Activated T-cell treated with anti-CD3 and anti-CD28 coated beads for 48 hours (primary cell): ENCODE data around the gene SV2C.

Source experiments
- DNase-seq: peaks from one replicate; pipeline ENCODE4 v3.0.0-alpha.2; 2020; ENCODE audit warnings: low read depth

Gene SV2C

DNA sequence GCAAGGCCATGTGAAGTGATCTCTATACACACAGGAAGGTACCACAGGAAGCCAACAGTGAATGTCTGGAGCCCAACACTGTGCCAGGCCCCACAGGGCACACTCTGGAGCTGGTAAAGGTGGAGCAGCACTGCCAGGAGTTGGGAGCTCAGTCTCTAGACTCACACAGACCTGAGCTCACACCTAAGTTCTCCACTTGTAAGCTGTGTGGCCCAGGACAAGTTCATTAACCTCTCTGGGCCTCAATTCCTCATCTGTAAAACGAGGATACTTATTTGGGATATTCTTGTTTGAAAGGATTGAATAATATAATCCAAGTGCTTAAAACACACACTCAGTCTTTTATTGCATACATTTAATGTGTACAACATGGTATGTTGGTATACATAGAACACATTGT is 259.3 kb downstream of the SV2C start:
- no peak for DNase-seq

DNA sequence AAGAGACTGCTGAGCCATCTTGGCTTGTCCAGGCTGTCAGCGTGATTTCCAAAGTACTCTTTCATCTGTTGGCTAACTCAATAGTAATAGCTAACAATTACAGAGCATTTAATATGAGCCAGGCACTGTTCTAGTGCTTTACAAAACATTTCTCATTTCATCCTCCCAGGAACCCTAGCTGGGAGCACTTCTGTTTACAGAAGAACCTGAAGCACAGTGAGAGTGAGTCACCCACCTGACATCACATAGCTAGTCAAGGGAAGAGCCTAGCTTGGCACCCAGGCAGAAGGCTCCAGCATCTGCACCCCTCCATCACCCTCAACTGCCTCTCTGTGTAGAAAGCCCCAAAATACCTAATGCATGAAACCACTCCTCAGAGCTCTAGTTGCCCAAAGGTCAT is 262.4 kb downstream of the SV2C start:
- DNase-seq, result no peak

DNA sequence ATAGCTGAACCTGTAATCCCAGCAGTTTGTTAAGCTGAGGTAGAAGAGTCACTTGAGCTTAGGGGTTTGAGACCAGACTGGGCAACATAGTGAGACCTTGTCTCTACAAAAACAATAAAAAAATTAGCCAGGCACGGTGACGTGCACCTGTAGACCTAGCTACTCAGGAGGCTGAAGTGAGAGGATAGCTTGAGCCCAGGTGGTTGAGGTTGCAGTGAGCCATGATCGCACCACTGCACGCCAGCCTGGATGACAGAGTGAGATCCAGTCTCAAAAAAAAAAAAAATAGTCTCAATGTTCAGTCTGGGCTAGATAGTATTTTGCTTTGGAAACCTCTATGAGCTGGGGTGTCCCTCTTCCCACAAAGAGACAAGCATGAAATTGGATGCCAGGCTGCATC is 268.0 kb downstream of the SV2C start:
- DNase-seq, result no peak

DNA sequence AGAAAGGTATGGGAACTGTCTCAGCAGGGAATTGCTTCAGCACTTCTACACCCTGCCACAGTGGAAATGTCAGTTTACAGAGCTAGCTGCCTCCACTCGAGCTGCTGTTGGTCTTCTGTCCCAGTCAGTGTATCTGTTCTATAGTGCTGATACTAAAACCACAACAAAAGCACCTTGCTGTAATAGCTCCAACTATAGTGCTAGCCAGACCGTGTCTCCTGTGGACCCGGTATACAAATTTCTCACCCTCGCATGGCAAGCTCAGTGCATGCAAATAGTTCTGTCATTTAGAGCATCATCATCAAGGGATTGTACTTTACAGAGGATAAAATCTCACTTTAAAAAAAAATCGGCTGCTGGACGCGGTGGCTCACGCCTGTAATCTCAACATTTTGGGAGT is 268.4 kb downstream of the SV2C start:
- no peak for DNase-seq

DNA sequence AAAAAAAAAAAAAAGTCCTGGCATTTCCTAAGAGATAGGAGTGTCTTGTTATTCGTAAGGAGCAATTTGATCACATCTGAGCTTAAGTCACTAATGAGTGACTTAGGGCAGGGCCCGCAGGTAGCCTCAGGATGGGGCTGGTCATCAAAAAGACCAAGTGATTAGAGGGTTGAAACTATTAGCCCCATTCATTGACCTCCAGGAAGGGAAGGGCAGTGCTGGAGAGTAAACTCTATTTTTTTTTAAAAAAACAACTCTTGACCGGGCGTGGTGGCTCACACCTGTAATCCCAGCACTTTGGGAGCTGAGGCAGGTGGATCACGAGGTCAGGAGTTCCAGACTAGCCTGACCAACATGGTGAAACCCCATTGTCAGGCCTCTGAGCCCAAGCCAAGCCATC is 273.7 kb downstream of the SV2C start:
- no peak for DNase-seq

DNA sequence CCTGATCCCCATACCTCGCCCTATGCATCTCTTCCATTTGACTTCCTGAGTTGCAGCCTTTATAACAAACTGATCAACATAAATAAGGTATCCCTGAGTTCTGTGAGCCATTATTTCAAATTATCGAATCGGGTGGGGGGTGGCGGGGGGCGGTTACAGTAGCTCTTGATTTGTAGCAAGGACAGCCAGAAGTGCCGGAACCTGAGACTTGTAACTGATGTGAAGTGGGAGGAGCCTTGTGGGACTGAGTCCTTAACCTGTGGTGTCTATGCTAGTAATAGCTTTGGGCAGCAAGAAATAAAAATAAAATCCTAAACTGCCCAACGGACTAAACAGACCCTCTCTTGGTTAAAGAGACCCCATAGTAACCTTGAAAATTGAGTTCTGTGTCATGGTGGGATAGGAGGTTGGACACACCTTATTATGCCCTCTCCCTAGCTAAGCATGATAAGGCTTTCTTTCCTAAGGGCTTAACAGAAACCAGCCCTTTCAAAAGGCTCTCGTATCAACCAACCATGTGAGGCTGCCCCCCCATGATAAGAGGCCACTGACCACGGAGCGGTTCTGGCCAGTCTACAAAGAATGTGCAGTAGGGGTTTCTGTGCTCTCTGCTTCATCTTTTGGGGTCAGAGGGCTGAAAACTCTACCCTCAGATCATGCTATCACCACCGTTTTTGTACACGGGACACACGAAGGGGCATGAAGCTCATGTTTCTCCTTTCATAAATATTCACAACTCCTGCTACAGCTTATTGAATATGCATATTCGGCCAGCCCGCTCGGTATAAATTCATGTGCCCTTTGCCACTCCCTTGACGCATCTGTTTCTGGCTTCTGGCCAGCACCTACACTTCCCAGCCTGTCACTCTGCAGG is 280.4 kb downstream of the SV2C start:
- no peak for DNase-seq

DNA sequence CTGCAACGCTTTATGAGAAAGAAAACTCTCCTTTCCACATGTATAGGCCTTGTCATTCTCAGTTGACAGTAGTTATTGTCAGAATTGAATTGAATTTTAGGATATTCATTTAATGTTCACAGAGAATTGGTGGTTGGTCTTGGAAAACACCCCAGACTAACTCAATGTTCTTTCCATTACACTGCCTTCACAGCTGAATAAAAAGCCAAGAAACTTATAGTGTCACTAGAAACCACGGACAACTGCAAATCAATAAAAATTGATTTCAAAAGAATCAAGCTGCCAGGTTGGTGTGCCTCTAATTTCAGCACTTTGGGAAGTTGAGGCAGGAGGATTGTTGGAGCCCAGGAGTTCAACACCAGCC is 281.0 kb downstream of the SV2C start:
- no peak for DNase-seq

DNA sequence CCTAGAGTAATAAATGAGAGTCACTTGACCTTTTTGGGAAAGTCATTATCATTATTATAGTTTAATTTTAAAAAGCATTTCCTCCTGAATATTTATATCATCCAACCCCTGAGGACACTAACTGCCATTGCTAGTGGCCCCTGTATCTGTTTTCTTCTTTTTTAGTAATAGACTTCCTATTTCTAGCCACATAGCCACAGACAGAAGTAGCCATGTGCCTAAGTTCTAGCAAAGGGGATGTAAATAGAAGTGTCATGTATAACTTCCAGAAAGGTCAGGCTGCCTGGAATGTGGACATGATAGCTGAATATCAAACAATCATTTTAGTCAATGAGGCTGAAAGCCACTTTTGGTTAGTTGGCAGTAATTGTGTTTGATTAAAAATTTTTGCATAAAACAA is 282.4 kb downstream of the SV2C start:
- no peak for DNase-seq

DNA sequence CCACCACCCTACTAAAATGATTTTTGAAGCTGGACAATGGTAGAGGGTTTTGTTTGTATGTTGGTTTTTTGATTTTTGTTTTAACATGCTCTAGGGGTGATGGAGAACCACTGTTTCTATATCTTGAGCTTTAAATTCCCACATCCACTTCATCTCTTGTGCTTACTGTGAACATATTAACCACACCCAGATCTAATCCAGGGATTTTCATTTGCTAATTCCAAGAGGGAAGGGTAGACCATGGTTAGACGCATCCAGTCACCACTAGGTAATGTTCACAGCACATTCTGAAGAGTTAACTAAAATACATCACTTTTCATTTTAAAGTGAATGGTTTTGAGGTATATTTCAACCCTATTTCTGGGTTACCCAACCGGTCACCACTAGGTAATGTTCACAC is 283.4 kb downstream of the SV2C start:
- no peak for DNase-seq

DNA sequence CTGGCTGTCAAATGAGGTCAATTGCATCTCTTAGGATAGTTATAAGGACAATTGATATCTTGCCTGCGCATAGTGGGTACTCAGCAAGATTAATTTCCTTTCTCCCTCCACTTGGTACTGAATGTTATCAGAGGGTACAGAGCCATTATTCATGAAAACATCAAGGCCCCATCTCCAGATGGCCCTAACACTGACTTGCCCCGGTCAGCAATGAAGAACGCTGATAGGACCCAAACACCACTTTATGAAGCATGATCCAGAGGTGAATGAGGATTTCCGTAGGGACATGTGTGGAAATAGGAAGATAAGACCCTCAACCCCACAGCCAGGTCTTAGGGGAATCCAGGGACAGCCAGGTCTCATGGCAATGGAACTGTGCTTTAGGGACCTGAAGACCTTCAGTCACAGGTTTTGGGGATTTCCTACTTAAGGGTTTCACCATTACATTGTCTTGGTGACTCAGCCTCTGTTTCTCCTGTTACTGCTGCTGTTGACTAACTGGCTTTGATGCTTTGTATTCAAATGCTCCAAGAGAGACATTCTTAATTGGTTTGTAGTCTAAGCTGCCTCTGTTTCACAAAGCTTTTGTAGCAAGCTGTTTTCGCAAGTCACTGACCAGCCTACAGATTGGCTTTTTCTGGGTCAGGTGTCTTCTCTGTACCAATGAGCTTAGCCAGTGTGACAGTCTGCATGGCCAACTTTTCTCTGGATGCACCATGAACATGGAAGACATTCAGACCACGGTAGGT is 284.6 kb downstream of the SV2C start:
- peak; percentile 5 for DNase-seq

DNA sequence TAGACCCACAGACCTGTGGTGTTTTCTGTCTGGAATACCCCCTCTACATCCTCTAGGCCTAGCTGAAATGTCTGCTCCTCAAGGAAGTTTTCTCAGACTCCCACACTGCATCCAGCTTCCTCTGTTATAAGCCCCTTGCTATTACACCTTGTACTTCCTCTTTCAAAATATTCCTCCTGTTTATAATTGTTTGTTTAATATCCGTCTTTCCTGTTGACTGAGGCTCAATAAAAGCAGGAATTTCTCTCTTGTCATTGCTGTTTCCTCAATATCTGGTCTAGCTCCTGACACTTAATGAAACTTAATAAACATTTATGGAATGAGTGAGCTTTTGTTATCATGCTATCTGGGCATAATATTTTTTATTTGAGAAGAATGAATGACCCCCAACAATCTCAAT is 285.8 kb downstream of the SV2C start:
- no peak for DNase-seq

DNA sequence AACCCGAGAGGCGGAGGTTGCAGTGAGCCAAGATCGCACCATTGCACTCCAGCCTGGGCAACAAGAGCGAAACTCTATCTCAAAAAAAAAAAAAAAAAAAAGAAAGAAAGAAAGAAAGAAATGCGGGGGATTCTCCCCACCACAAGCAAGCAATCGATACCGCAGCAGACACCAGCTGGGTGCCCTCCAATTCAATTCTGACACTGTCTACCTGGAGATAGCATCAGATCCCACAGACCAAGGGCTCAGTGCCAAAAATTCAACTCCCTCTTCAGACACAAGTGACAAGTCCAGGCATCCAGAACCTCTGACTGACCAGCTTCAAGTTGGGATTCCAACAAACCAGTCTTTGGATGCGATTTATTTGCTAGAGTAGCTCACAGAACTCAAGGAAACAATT is 286.5 kb downstream of the SV2C start:
- DNase-seq, result peak; percentile 21

DNA sequence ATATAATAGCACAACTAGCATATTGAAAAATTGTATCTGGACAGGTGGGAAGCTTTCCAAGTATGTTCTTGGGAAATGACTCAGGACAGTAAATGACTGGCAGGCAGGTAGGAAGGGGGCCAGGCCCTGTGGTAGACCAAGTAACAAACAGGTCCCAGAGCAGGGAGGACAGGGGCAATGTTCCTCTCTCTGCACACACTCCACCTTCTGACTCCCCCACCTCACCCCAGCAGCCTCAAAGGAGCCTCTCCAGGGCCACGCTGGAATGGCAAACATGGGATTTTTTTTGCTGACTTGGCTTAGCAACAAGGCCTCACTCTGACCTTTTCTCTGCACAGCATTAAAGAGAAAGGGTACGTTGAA is 288.8 kb downstream of the SV2C start:
- DNase-seq, result no peak

DNA sequence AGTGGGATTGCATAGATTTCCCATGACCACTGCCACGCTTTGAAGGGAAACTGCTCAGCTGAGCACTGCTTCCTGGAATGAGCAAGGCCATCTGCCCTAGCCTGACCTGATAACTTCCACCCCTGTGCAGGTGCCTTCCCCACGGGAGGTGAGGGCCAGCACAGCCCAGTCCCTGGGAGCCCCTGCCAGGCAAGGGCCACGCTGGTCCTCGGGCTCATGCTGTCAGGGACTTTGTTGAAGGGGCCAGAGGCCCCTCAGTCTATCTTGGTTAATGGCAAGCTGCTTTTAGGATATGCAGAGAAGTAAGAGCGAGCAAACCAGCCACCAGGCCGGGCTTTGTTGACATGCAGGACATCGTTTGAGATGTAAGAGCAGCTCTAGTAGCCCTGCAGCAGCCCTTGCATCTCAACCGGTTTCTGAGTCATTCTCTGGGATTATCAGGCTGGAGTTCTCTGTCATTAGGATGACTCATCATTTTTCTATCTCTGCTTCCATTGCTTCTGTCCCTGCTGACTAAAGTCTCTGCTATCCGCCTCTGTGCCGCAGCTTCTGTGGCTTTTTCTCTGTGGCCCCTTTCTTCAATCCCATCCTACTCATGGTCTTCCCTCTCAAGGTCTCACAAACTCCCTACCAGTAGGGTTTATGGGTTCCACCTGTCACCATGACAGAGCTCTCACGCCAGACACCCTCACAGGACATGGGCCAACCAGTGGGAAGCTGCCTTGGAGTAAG is 289.3 kb downstream of the SV2C start:
- DNase-seq, result no peak

DNA sequence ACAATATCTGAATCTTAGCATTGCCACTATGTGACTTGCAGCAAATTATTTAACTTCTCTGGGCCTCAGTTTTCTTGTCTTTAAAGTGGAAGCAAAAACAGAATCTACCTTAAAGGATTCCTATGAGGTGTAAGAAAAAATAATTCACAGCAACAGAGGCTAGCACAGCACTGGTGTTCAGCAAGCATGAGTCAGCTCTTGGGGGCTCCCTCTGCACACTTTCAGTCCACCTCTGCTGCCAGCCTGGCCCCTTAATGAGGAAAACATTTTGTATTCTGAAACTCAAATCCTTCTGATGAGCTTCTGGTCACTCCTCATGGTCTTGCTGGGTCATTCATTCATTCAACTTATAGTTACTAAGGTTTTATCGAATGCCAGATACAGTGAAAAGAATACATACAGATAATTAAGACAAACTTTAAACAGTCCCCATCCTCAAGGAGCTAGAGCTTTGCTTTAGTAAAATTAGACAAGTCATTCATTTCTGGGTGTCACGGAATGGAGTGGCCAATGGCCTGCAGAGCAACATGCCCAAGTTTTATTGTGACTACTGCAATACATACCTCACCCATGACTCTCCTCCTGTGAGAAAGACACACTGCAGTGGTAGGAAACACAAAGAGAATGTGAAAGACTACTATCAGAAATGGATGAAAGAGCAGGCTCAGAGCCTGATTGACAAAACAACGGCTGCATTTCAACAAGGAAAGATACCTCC is 293.1 kb downstream of the SV2C start:
- DNase-seq, result no peak

DNA sequence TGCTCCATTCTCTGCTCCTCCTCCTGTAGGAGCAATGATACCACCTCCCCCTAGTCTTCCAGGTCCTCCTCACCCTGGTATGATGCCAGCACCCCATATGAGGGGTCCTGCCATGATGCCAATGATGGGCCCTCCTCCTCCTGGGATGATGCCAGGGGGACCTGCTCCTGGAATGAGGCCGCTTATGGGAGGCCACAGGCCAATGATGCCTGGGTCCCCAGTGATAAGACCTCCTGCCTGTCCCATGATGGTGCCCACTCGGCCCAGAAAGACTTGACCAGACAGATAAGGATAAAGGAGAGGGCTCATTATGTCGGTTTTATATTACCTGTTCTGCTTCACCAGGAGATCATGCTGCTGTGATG is 293.7 kb downstream of the SV2C start:
- DNase-seq, result no peak

DNA sequence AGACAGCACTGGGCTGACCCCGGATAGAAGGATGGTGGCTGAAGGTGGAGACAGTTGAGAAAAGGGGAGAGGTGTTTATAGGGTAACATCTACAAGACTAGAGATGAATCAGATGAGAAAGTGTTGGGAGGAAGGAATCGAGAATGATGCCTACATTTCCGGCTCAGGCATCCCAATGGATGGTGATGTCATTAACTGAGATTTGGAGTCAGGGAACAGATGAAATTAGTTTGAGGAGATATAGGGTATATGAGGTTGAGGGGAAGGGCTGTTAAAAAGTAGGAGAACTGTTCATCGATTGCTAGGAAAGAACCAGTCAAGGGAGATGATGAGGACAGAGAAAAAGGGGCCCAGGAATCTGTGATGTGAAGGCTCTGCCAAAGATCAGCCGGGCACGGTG is 295.2 kb downstream of the SV2C start:
- DNase-seq, result no peak

DNA sequence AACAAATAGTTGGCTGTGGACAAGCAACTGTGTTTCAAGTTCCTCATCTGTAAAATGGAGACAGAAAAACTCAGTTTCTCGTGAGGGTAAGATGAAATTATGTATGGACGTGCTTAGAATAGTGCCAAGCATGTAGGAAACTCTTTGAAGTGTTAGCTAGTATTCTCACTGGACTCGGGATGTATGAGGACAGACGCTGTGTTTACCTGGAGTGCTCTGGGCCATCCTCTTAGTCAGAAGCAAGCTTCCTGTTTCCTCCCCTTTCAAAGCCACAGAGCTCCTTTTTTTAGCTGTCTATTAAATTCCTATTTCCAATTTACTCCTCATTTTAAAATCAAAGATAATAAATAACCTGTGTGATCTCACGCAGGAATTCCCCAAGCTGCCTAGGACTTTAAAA is 296.1 kb downstream of the SV2C start:
- no peak for DNase-seq

DNA sequence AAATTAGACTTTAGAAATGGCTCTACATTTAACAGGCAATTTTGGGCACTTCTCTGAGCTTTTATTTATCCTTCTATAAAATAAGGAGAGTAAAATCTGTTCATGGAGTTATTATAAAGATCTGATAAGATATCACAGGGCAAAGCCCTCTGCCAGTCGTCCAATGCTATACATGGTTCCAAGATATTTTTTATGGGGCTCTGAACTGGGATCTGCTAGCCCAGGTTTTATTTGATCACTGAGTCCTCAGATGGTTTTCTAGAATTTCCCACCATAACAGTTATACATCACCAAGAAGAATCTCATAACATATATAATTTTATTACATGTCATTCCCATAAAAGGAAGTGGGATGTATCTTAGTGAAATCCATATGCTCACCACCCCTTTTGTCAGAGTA is 296.7 kb downstream of the SV2C start:
- DNase-seq, result no peak

DNA sequence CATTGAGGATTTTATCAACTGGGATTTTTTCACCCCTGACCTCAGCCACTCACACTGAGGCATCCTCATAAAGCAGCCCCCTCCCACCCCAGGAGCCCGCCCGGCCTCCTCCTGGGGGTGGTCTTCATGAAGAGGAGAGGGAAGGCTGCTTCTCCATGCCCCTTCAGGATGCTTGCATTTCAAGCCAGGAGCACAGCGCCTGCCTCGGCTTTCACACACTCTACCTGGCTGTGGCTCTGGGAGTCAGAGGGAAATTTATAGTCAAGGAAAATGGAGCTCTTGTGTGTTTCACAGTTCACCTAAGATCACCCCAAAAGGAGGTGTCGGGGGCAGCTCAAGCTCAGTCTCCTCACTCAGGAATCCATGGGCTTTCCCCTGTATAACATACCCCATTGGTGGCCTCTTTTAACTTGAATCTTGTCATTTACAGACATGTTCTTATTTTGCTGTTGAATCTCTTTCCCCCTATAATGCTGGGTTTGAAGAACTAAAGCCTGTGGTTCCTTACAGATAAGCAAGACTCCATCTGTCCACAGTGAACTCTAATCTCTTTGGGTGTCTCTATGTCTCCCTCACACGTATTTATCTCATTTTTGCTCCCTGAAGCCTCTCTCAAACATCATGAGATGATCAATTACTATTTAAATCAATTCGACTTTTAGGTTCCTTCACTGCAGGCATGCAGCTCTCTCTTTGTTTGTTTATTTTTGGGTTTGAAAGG is 297.3 kb downstream of the SV2C start:
- DNase-seq, result no peak

DNA sequence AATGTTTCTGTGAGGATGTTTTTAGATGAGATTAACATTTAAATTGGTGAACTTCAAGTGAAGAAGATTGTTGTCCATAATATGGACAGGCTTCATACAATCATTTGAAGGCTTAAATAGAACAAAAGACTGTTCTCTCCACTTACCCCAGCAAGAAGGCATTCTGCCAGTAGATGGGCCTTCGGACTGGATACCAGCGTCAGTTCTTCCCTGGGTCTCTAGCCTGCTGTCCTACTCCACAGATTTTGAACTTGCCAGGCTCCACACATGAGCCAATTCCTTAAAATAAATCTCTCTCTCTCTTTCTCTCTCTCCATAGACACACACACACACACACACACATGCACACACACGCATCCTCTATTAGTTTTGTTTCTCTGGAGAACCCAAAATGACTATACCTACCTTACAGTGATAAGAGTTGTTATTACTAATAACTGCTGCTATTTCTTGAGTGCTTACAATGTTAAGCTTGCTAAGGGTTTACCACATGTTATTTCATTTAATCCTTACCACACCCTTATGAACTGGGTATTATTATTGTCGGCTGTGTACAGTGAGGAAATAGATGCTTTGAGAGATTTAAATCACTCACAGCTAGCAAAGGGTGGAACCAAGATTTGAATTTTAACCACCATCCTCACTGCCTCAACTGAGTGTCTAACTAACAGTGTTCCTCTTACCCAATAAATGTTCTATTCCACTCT is 300.1 kb downstream of the SV2C start:
- no peak for DNase-seq
